ENCODE results near the gene SLC6A18. TPM values are rescaled to one million over a fixed set of nuclear protein-coding genes. Genes with fewer than 3 reads are reported as not detected.

Gene SLC6A18, protein sequence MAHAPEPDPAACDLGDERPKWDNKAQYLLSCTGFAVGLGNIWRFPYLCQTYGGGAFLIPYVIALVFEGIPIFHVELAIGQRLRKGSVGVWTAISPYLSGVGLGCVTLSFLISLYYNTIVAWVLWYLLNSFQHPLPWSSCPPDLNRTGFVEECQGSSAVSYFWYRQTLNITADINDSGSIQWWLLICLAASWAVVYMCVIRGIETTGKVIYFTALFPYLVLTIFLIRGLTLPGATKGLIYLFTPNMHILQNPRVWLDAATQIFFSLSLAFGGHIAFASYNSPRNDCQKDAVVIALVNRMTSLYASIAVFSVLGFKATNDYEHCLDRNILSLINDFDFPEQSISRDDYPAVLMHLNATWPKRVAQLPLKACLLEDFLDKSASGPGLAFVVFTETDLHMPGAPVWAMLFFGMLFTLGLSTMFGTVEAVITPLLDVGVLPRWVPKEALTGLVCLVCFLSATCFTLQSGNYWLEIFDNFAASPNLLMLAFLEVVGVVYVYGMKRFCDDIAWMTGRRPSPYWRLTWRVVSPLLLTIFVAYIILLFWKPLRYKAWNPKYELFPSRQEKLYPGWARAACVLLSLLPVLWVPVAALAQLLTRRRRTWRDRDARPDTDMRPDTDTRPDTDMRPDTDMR
- polyA plus RNA-seq (2013) = not detected

- CTCF ChIA-PET = no interaction called here
- H3K27ac ChIP-seq (ENCODE audit: insufficient read depth in 1 of 2, low read depth in 1 of 2, low read length in 2 of 2, poor library complexity in 1 of 2, severe bottlenecking in 2 of 2) = no peak within 1 kb of the TSS
- H3K36me3 ChIP-seq (ENCODE audit: control insufficient read depth in 4 of 4, insufficient read depth in 4 of 4, low read length in 3 of 4) = no peaks in the 10 kb centered on the region
- 97% methylated on average over 7 of the region's 11 CpGs for WGBS (ENCODE audit: insufficient coverage)
- no peaks in the 10 kb centered on the region for H3K9me3 ChIP-seq (ENCODE audit: control extremely low read depth in 1 of 5, control insufficient read depth in 4 of 5, insufficient read depth in 2 of 5, low read depth in 1 of 5, low read length in 4 of 5)
- no peak for DNase-seq
- H3K4me3 ChIP-seq (ENCODE audit: control insufficient read depth in 1 of 7, extremely low read depth in 1 of 7, insufficient read depth in 4 of 7, low read depth in 2 of 7, low read length in 6 of 7) = no peak within 1 kb of the TSS
- no peaks in the 10 kb centered on the region for H3K4me1 ChIP-seq (ENCODE audit: control extremely low read depth in 1 of 4, control insufficient read depth in 4 of 4, insufficient read depth in 4 of 4, low read length in 3 of 4)
- POLR2A ChIA-PET = no interaction called here
- H3K27me3 ChIP-seq (replicated peaks in 2 of 5; ENCODE audit: control insufficient read depth in 4 of 5, insufficient read depth in 5 of 5, low read length in 4 of 5) = peaks cover 0 to 44% (median 4%) of the 10 kb centered on the region in 5 experiments
These were observed at the start of gene SLC6A18 for GRCh38 chr5:1225081-1225480. TSS of gene SLC6A18 (plus strand) at chr5:1225381. CDS start at chr5:1225478, 97 bp downstream.

GRCh38 chr5:1175801-1176472, 49.2 kb upstream of the SLC6A18 start:
- no peaks in the 10 kb centered on the region for H3K36me3 ChIP-seq (ENCODE audit: control insufficient read depth in 4 of 4, insufficient read depth in 4 of 4, low read length in 3 of 4)
- 95% methylated on average over 26 of the region's 26 CpGs for WGBS (ENCODE audit: insufficient coverage)
- no peaks in the 10 kb centered on the region for H3K9me3 ChIP-seq (ENCODE audit: control extremely low read depth in 1 of 5, control insufficient read depth in 4 of 5, insufficient read depth in 2 of 5, low read depth in 1 of 5, low read length in 4 of 5)
- no peak overlapping the region for H3K4me3 ChIP-seq (ENCODE audit: control insufficient read depth in 1 of 7, extremely low read depth in 1 of 7, insufficient read depth in 4 of 7, low read depth in 2 of 7, low read length in 6 of 7)
- no peak for DNase-seq
- H3K27me3 ChIP-seq (replicated peaks in 2 of 5; ENCODE audit: control insufficient read depth in 4 of 5, insufficient read depth in 5 of 5, low read length in 4 of 5) = peaks cover 0 to 16% (median 3%) of the 10 kb centered on the region in 5 experiments
- no peaks in the 10 kb centered on the region for H3K4me1 ChIP-seq (ENCODE audit: control extremely low read depth in 1 of 4, control insufficient read depth in 4 of 4, insufficient read depth in 4 of 4, low read length in 3 of 4)
- CTCF ChIA-PET = interaction anchor here (0.5 to 4.3 kb wide), 4 partner anchors 14 to 469 kb away, joined by 3 to 24 read pairs (median 4); no protein-coding TSS in a partner anchor
- POLR2A ChIA-PET = no interaction called here
- no peak overlapping the region for H3K27ac ChIP-seq (ENCODE audit: insufficient read depth in 1 of 2, low read depth in 1 of 2, low read length in 2 of 2, poor library complexity in 1 of 2, severe bottlenecking in 2 of 2)

GRCh38 chr5:1176473-1177391, 48.4 kb upstream of the SLC6A18 start:
- CTCF ChIA-PET = interaction anchor here (0.5 kb wide), 1 partner anchor 468 kb away, joined by 3 read pairs; no protein-coding TSS in a partner anchor
- H3K4me3 ChIP-seq (ENCODE audit: control insufficient read depth in 1 of 7, extremely low read depth in 1 of 7, insufficient read depth in 4 of 7, low read depth in 2 of 7, low read length in 6 of 7) = no peak overlapping the region
- no peaks in the 10 kb centered on the region for H3K4me1 ChIP-seq (ENCODE audit: control extremely low read depth in 1 of 4, control insufficient read depth in 4 of 4, insufficient read depth in 4 of 4, low read length in 3 of 4)
- H3K36me3 ChIP-seq (ENCODE audit: control insufficient read depth in 4 of 4, insufficient read depth in 4 of 4, low read length in 3 of 4) = no peaks in the 10 kb centered on the region
- WGBS (ENCODE audit: insufficient coverage) = 93% methylated on average over 42 of the region's 42 CpGs
- no peak for DNase-seq
- no peaks in the 10 kb centered on the region for H3K9me3 ChIP-seq (ENCODE audit: control extremely low read depth in 1 of 5, control insufficient read depth in 4 of 5, insufficient read depth in 2 of 5, low read depth in 1 of 5, low read length in 4 of 5)
- POLR2A ChIA-PET = no interaction called here
- H3K27me3 ChIP-seq (replicated peaks in 2 of 5; ENCODE audit: control insufficient read depth in 4 of 5, insufficient read depth in 5 of 5, low read length in 4 of 5) = peaks cover 0 to 12% (median 3%) of the 10 kb centered on the region in 5 experiments
- H3K27ac ChIP-seq (ENCODE audit: insufficient read depth in 1 of 2, low read depth in 1 of 2, low read length in 2 of 2, poor library complexity in 1 of 2, severe bottlenecking in 2 of 2) = no peak overlapping the region

DNA sequence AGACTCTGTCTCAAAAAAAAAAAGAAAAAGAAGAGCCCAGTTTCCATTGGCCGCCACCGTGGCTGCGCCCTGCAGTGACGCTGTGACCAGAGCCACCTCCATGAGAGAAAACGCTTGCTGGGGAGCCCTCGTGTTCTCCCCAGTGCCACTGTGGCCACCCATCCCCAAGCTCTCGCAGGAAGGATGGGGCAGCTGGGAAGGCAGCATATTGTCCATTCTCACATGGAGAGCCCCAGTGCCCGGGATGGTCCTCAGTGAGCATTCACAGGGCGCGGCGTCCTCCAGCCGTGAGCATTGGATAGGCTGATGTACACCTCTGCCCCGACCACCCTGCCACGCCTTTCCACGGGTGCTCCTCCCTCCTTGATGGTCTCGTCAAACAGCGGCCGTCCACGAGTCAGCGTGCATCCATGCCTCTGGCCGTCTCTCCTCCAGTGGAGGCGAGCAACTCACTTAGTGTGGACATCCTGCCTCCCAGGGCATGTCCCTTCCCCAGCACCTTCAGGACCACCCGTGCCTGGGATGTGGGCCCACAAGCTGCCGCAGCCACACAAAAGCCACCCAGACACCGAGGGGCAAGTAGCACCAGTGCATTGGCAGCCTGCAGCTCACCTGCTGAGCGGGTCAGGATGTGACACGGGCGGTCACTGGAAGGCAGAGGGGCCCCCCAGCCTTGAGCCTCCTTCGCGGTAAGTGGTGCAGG, 47.2 kb upstream of the SLC6A18 start:
- WGBS (ENCODE audit: insufficient coverage) = 95% methylated on average over 23 of the region's 30 CpGs
- Histone ChIP-seq H3K36me3 (ENCODE audit: control insufficient read depth in 4 of 4, insufficient read depth in 4 of 4, low read length in 3 of 4) (no peaks in the 10 kb centered on the region), H3K4me1 (ENCODE audit: control extremely low read depth in 1 of 4, control insufficient read depth in 4 of 4, insufficient read depth in 4 of 4, low read length in 3 of 4) (no peaks in the 10 kb centered on the region), H3K27ac (ENCODE audit: insufficient read depth in 1 of 2, low read depth in 1 of 2, low read length in 2 of 2, poor library complexity in 1 of 2, severe bottlenecking in 2 of 2) (no peak overlapping the region), H3K27me3 (replicated peaks in 2 of 5; ENCODE audit: control insufficient read depth in 4 of 5, insufficient read depth in 5 of 5, low read length in 4 of 5) (peaks cover 0 to 12% (median 3%) of the 10 kb centered on the region in 5 experiments), H3K9me3 (ENCODE audit: control extremely low read depth in 1 of 5, control insufficient read depth in 4 of 5, insufficient read depth in 2 of 5, low read depth in 1 of 5, low read length in 4 of 5) (no peaks in the 10 kb centered on the region), H3K4me3 (ENCODE audit: control insufficient read depth in 1 of 7, extremely low read depth in 1 of 7, insufficient read depth in 4 of 7, low read depth in 2 of 7, low read length in 6 of 7) (no peak overlapping the region)
- ChIA-PET CTCF (no interaction called here), POLR2A (no interaction called here)
- DNase-seq = no peak

DNA sequence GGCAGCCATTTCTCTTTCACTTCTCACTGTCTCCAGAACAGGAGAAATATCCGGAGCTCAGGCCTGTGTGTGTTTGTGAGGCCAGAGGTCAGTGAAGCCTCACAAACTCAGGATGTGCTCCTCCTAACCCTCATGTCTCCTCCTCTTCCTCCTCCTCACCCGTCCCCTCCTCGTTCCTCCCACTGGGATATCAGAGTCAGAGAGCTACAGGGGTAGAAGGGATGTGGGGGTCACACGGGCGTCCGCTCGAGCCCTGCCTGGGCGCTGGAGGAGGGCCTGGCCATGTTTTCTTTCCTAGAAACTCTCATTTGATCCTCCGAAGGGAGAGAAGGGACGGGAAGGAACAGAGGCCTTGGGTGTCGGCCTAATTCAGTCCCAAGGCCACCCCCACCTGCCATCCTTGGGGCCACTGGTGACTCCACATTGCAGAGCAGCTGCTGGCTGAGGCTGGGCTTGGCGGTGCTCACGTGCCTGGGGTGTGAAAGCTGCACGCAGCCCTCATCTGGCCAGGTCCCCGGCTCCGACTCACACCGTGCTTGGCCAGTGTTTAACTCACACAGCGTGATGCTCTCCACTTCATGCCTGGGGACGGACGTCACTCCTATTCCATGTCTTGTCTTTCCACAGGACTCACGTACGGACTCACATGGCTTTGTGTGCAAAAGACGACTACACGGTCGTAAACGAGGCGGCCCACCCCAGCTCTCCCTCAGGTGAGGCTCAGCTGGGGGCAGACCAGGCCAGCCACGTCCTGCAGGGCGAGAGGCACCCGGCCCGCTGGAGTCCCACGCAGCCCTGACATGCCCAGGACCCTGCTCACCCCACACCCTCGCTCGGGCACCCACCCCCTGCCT, 46.4 kb upstream of the SLC6A18 start:
- no peak for DNase-seq

GRCh38 chr5:1179383-1179715, 45.8 kb upstream of the SLC6A18 start:
- Histone ChIP-seq H3K9me3 (ENCODE audit: control extremely low read depth in 1 of 5, control insufficient read depth in 4 of 5, insufficient read depth in 2 of 5, low read depth in 1 of 5, low read length in 4 of 5) (no peaks in the 10 kb centered on the region), H3K36me3 (ENCODE audit: control insufficient read depth in 4 of 4, insufficient read depth in 4 of 4, low read length in 3 of 4) (no peaks in the 10 kb centered on the region), H3K27ac (ENCODE audit: insufficient read depth in 1 of 2, low read depth in 1 of 2, low read length in 2 of 2, poor library complexity in 1 of 2, severe bottlenecking in 2 of 2) (no peak overlapping the region), H3K4me1 (ENCODE audit: control extremely low read depth in 1 of 4, control insufficient read depth in 4 of 4, insufficient read depth in 4 of 4, low read length in 3 of 4) (no peaks in the 10 kb centered on the region), H3K27me3 (replicated peaks in 2 of 5; ENCODE audit: control insufficient read depth in 4 of 5, insufficient read depth in 5 of 5, low read length in 4 of 5) (peaks cover 0 to 6% (median 0%) of the 10 kb centered on the region in 5 experiments), H3K4me3 (ENCODE audit: control insufficient read depth in 1 of 7, extremely low read depth in 1 of 7, insufficient read depth in 4 of 7, low read depth in 2 of 7, low read length in 6 of 7) (no peak overlapping the region)
- 100% methylated on average over 1 of the region's 9 CpGs for WGBS (ENCODE audit: insufficient coverage)
- ChIA-PET POLR2A (no interaction called here), CTCF (no interaction called here)
- no peak for DNase-seq

More for the DNA sequence above, 46.4 kb upstream of the SLC6A18 start:
- 87% methylated on average over 10 of the region's 34 CpGs for WGBS (ENCODE audit: insufficient coverage)
- Histone ChIP-seq H3K27ac (ENCODE audit: insufficient read depth in 1 of 2, low read depth in 1 of 2, low read length in 2 of 2, poor library complexity in 1 of 2, severe bottlenecking in 2 of 2) (no peak overlapping the region), H3K27me3 (replicated peaks in 2 of 5; ENCODE audit: control insufficient read depth in 4 of 5, insufficient read depth in 5 of 5, low read length in 4 of 5) (peaks cover 0 to 12% (median under 1%) of the 10 kb centered on the region in 5 experiments), H3K4me1 (ENCODE audit: control extremely low read depth in 1 of 4, control insufficient read depth in 4 of 4, insufficient read depth in 4 of 4, low read length in 3 of 4) (no peaks in the 10 kb centered on the region), H3K36me3 (ENCODE audit: control insufficient read depth in 4 of 4, insufficient read depth in 4 of 4, low read length in 3 of 4) (no peaks in the 10 kb centered on the region), H3K9me3 (ENCODE audit: control extremely low read depth in 1 of 5, control insufficient read depth in 4 of 5, insufficient read depth in 2 of 5, low read depth in 1 of 5, low read length in 4 of 5) (no peaks in the 10 kb centered on the region), H3K4me3 (ENCODE audit: control insufficient read depth in 1 of 7, extremely low read depth in 1 of 7, insufficient read depth in 4 of 7, low read depth in 2 of 7, low read length in 6 of 7) (no peak overlapping the region)
- ChIA-PET CTCF (no interaction called here), POLR2A (no interaction called here)
